Activated CD8-positive, alpha-beta memory T cell treated with anti-CD3 and anti-CD28 coated beads for 48 hours (primary cell): ENCODE results near the gene ARHGEF28.

Experiments
- DNase-seq, 3 experiments: peaks; one replicate each; pipeline ENCODE4 v3.0.0-alpha.2; 2020; ENCODE audit warnings: low read depth in 2 of 3, low spot score in 2 of 3

The ARHGEF28 gene

DNA sequence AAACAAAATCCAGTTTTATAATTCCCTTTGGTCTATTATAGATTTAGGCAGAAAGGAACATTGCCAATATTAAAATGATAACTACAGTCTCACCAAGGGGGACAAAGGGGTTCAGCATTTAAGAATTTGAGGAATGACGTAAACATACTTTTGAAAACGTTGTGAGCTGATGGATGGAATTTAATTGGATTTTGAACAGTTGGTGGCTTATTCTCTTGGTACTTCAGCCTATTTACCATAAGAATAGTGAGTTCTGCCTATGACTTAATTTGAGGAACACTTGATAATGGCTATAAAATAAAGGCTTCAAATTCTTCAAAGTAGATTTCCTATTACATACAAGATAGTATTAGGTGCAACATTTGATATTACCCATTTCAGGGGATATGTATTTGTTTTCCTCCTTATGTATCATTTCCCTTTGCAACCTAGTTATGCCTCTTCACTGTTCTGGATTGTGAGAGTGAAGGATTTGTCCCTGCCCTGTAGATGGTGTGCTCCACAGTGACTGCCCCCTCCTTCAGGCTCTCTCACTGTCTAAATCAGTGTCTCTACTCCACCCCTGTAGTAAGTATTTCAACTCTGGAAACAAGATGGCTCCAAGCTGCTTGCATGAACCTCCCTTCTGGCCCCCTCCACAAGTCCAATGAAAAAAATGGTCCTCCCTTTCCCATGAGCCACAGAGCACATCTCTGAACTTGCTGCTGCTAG lies 225.6 kb downstream of the ARHGEF28 start:
- no peak for DNase-seq

- DNase-seq = no peak
These were observed 227.1 kb downstream of the ARHGEF28 start for GRCh38 chr5:73853091-73853490.

GRCh38 chr5:73856997-73857396 lies 231.0 kb downstream of the ARHGEF28 start:
- DNase-seq = no peak

DNA sequence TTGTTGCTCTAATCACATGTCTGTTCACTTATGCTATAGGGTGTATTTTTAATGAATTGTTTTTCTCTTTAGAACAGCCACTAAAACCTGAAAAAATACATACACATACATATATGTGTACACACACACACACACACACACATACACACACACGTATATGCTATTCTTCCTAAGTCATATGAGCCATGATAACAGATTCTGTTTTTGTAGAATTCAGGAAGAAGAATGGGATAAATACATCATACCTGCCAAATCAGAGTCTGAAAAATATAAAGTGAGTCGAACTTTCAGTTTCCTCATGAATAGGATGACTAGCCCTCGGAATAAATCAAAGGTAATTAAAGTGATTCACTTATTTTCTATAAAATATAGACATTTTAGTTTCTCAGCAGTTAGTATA lies 231.4 kb downstream of the ARHGEF28 start:
- DNase-seq = no peak

- DNase-seq = no peak
These were observed 232.1 kb downstream of the ARHGEF28 start for GRCh38 chr5:73858054-73858453.

GRCh38 chr5:73858776-73859175 lies 232.8 kb downstream of the ARHGEF28 start:
- DNase-seq = no peak

DNA sequence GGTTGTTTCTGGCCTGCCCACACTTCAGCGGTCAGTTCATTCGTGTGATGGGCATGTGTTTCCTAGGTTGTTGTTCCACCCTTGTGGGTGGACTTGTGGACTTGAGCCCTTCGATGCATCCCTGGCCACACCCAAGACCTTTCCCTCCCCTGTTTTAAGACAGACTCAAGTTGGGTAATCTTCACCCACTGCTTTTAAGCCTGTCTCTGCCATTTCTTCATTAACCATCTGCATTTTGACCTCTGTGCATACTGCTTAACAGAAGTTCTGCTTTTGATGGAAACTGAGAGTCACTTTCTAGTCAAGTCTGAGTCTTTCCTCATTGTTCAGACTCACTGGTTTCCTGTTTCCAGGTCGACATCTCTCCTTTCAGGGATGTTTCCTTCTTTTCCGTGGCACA lies 233.7 kb downstream of the ARHGEF28 start:
- DNase-seq = no peak

- DNase-seq = no peak
These were observed 235.5 kb downstream of the ARHGEF28 start for GRCh38 chr5:73861313-73861988.

GRCh38 chr5:73862796-73863195 lies 236.8 kb downstream of the ARHGEF28 start:
- DNase-seq = no peak

DNA sequence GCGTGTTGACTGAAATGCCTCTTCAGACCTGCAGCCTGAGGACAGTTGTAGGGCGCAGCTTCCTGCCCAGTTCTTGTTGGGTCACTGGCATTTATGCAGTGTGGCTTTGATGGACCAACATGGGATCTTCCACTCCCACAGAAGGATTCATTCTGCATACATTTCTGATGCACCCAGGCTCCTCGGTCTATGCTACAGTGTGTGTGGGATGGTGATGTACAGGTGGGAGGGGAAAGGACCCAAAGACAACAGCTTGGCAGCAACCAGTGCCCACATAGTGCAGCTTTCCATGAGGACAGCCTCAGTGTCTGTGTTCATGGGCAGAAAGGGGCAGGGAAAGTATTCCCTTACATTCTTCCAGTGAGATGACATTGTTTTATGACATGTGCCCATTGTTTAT lies 237.9 kb downstream of the ARHGEF28 start:
- DNase-seq = no peak

GRCh38 chr5:73865315-73865714 lies 239.3 kb downstream of the ARHGEF28 start:
- DNase-seq = no peak

GRCh38 chr5:73867345-73868335 lies 241.6 kb downstream of the ARHGEF28 start:
- DNase-seq = no peak

DNA sequence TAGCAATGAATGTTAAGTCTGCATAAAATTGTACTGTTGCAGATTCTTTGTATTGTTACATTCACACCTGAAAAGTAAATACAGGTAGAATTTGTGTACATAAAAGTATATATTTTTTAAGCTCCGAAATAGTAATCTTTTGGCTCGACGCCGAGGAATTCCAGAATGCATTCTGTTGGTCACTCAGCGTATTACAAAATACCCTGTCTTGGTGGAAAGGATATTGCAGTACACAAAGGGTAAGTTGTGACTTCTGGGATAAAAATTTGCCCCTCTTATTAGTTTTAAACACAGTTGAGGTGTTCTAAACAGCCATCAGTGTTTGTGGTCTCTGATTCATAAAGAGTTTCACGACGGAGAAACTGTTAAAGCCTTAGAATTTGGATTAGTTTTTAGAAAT lies 257.6 kb downstream of the ARHGEF28 start:
- DNase-seq = no peak

- no peak for DNase-seq
These were observed 261.7 kb downstream of the ARHGEF28 start for GRCh38 chr5:73887688-73888087.

- DNase-seq = no peak
These were observed 264.6 kb downstream of the ARHGEF28 start for GRCh38 chr5:73890569-73890968.

GRCh38 chr5:73892218-73892617 lies 266.2 kb downstream of the ARHGEF28 start:
- no peak for DNase-seq

DNA sequence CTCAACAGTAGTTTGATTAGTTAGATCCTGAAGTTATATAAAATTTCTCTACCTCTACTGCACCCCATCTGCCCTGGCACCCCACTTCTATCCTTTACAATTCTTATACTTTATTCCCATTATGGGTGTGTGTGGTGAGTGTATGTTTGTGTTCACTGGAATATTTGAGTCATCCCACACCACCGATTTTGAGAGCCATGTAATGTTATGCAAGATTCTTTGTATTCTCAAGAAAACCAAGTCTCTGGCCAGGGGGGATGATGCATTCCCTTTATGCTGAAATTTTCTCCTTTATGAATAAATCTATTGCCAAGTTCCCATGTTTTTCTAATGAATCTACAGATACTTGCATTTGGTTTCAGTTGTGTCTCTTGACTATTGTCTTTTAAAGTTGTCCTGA lies 266.8 kb downstream of the ARHGEF28 start:
- no peak for DNase-seq

DNA sequence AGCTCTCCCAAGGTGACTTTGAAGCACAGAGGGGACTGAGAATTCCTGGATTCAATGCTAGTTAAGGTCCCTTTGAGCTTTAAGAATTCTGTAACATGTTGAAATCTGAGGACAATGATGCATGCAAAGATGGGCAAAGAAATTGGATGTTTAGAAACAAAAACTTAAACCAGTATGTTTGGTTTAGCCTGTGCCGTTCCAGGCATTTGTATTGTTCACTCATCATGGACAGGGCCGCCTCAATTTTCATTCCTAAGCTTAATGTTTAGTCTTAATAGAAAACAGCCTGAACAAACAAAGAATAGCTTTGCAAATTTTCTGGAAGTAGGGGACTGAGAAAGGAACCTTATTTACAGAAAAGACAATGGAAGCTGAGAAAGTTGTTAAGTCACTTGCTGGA lies 267.8 kb downstream of the ARHGEF28 start:
- no peak for DNase-seq

DNA sequence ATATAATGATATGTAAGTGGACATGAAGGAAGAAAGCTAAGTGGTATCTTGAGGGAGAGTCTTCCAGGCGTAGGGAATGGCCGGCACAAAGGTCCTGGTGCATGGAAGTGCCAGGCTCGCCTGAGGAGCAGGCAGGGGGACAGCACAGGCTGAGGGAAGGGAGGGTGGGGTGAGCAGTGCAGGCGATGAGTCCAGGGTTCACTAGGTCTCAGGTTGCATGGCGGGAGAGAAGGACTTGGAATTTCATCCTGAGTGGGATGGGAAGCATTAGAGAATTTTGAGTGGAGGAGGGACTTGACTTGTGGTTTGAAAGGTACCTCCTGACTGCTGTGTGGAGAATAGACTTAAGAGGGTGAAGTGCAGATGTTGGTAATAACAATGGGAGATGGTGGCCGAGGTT lies 268.9 kb downstream of the ARHGEF28 start:
- no peak for DNase-seq

- no peak for DNase-seq
These were observed 269.5 kb downstream of the ARHGEF28 start for GRCh38 chr5:73895471-73895870.

DNA sequence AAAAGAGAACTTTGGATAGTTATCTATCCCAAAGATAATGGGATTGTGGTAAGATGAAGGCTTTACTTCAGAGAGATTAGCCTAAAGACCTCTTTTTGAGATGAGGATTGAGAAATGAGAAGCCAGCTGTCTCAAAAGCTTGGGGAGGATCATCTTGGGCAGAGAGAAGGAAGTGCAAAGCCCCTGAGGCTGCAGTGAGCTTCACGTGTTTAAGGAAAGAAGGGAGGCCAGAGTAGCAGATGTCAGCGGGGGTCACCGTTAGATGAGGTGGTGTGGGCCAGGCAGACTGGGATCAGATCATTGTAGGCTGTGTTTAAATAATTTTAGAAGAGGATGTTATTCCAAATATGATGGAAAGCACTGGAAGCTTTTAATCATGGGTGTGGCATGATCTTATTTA lies 270.1 kb downstream of the ARHGEF28 start:
- DNase-seq = no peak

DNA sequence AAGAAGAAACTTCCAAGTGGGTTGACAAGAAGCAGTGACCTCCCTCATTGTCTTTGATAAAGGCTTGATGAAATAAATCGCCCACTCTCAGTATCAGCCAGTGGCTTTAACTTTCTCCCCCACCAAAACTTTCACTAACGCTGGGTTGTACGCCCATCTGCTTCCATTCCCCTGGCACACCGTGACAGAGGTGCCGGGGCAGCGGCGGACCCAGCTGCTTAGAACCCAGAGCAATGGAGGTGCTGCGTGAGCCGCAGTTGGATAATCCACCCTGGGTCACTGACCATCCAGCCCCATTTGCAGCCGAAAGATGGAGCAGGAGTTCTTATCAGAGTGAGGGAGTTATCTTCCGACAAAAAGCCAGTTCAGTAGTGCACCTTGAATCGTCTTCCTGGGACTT lies 270.7 kb downstream of the ARHGEF28 start:
- no peak for DNase-seq
